Neural progenitor cell (in vitro differentiated cells): ENCODE results near the gene DYSF. TPM values are rescaled to one million over a fixed set of nuclear protein-coding genes. Genes with fewer than 3 reads are reported as not detected.

Experiments
- DNase-seq: peaks from one replicate; pipeline ENCODE4 v3.0.0-alpha.2; 2016; ENCODE audit warnings: low spot score
- H2AFZ ChIP-seq: fragments of 200-600 bp; sonication (generic); replicated peaks from 2 replicates; pipeline ENCODE4 v1.6.1; 2016; ENCODE audit warnings: antibody characterized with exemption
- H3F3A ChIP-seq: fragments of 200-600 bp; sonication (generic); 2 replicates; pipeline ENCODE4 v1.6.1; 2016; ENCODE audit warnings: antibody characterized with exemption, low read depth
- H3K27ac ChIP-seq: fragments of 200-600 bp; sonication (generic); 2 replicates; pipeline ENCODE4 v1.5.1; 2016; ENCODE audit warnings: mild to moderate bottlenecking
- H3K27me3 ChIP-seq: fragments of 200-600 bp; sonication (generic); 2 replicates; pipeline ENCODE4 v1.6.1; 2016; ENCODE audit warnings: mild to moderate bottlenecking, moderate library complexity
- H3K36me3 ChIP-seq: fragments of 200-600 bp; sonication (generic); 2 replicates; pipeline ENCODE4 v1.5.1; 2016
- H3K4me1 ChIP-seq: fragments of 200-600 bp; sonication (generic); 2 replicates; pipeline ENCODE4 v1.6.1; 2016; ENCODE audit warnings: mixed run types
- H3K4me2 ChIP-seq: fragments of 200-600 bp; sonication (generic); 2 replicates; pipeline ENCODE4 v1.6.1; 2016
- H3K4me3 ChIP-seq: fragments of 200-600 bp; sonication (generic); 2 replicates; pipeline ENCODE4 v1.5.1; 2016
- H3K79me2 ChIP-seq: fragments of 200-600 bp; sonication (generic); 2 replicates; pipeline ENCODE4 v1.6.1; 2016; ENCODE audit warnings: low read depth
- H3K9ac ChIP-seq: fragments of 200-600 bp; sonication (generic); 2 replicates; pipeline ENCODE4 v1.6.1; 2016
- H3K9me3 ChIP-seq: fragments of 200-600 bp; sonication (generic); 2 replicates; pipeline ENCODE4 v1.5.1; 2016; ENCODE audit warnings: low read depth
- H4K20me1 ChIP-seq: fragments of 200-600 bp; sonication (generic); 2 replicates; pipeline ENCODE4 v1.6.1; 2016; ENCODE audit warnings: low read depth
- H3K27ac Mint-ChIP-seq: 3 replicates; pipeline ENCODE4 v1.8.0; 2021; ENCODE audit warnings: mixed read lengths
- H3K27me3 Mint-ChIP-seq: 2 replicates; pipeline ENCODE4 v1.8.0; 2022; ENCODE audit warnings: low read depth, mild to moderate bottlenecking, inconsistent platforms, moderate library complexity, mixed read lengths; ENCODE audit not compliant: insufficient read depth
- H3K36me3 Mint-ChIP-seq: 3 replicates; pipeline ENCODE4 v1.8.0; 2021; ENCODE audit warnings: mixed read lengths
- H3K4me1 Mint-ChIP-seq: 3 replicates; pipeline ENCODE4 v1.8.0; 2021; ENCODE audit warnings: mixed read lengths
- H3K4me3 Mint-ChIP-seq: 3 replicates; pipeline ENCODE4 v1.8.0; 2021; ENCODE audit warnings: mild to moderate bottlenecking, moderate library complexity, mixed read lengths
- H3K9me3 Mint-ChIP-seq: 3 replicates; pipeline ENCODE4 v1.8.0; 2020; ENCODE audit warnings: mixed read lengths
- EZH2 ChIP-seq: fragments of 200-600 bp; sonication (generic); IDR thresholded peaks from 2 replicates; pipeline ENCODE4 v1.6.1; 2017; ENCODE audit warnings: antibody characterized with exemption, mild to moderate bottlenecking, moderate library complexity
- EZH2phosphoT487 ChIP-seq: fragments of 200-600 bp; sonication (generic); IDR thresholded peaks from 2 replicates; pipeline ENCODE4 v1.6.1; 2017; ENCODE audit warnings: antibody characterized with exemption
- total RNA-seq: library from RNA; depleted of rRNA; stranded (reverse); fragments of >200 nt; gene quantifications from 2 replicates; pipeline ENCODE4 v1.2.3, GENCODE V29; 2015; ENCODE audit warnings: low replicate concordance
- TF ChIP-seq, protein P1 (sequence below): fragments of 200-600 bp; sonication (generic); IDR thresholded peaks from 2 replicates; pipeline ENCODE4 v1.5.1; 2017; ENCODE audit warnings: antibody characterized with exemption, mild to moderate bottlenecking

DYSF gene
- total RNA-seq, 1 donor from 2014 or later: 0.39 TPM

DNA sequence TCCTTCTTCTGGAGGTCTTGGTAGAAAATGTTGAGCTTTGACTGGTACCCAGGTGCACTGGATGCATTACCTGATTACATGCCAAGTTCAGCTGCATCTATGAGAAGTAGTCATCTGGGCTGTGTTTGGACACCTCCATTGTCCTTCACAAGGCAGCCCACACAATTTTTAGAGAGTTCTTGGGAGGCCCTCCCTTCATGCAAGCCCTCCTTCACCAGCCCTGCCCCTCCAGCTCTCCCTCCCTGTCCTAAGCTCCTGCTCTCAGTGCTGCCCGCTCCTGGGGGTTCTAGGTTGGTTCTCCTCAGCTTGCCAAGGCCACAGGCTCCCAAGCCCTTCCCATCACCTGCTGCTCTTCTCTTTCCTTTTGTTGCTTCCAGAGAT is 148.7 kb downstream of the DYSF start:
- no peaks in the 10 kb centered on the region for H3K36me3 Mint-ChIP-seq
- Histone ChIP-seq H3K79me2 (no peaks in the 10 kb centered on the region), H4K20me1 (no peaks in the 10 kb centered on the region), H3K4me2 (no peak overlapping the region), H3F3A (peaks cover 7% of the 10 kb centered on the region), H3K4me3 (no peak overlapping the region), H3K9ac (no peak overlapping the region), H3K9me3 (no peaks in the 10 kb centered on the region), H2AFZ (no peak overlapping the region), H3K27ac (no peak overlapping the region), H3K36me3 (no peaks in the 10 kb centered on the region), H3K27me3 (no peaks in the 10 kb centered on the region), H3K4me1 (peaks cover 25% of the 10 kb centered on the region)
- no peaks in the 10 kb centered on the region for H3K9me3 Mint-ChIP-seq
- DNase-seq: no peak
- H3K4me1 Mint-ChIP-seq: peaks cover 26% of the 10 kb centered on the region
- H3K27ac Mint-ChIP-seq: no peak overlapping the region
- TF ChIP-seq, protein P1, sequence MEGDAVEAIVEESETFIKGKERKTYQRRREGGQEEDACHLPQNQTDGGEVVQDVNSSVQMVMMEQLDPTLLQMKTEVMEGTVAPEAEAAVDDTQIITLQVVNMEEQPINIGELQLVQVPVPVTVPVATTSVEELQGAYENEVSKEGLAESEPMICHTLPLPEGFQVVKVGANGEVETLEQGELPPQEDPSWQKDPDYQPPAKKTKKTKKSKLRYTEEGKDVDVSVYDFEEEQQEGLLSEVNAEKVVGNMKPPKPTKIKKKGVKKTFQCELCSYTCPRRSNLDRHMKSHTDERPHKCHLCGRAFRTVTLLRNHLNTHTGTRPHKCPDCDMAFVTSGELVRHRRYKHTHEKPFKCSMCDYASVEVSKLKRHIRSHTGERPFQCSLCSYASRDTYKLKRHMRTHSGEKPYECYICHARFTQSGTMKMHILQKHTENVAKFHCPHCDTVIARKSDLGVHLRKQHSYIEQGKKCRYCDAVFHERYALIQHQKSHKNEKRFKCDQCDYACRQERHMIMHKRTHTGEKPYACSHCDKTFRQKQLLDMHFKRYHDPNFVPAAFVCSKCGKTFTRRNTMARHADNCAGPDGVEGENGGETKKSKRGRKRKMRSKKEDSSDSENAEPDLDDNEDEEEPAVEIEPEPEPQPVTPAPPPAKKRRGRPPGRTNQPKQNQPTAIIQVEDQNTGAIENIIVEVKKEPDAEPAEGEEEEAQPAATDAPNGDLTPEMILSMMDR: no peak
- TF ChIP-seq EZH2 (no peak), EZH2phosphoT487 (no peak)
- H3K4me3 Mint-ChIP-seq: no peak overlapping the region
- peaks cover 7% of the 10 kb centered on the region for H3K27me3 Mint-ChIP-seq

DNA sequence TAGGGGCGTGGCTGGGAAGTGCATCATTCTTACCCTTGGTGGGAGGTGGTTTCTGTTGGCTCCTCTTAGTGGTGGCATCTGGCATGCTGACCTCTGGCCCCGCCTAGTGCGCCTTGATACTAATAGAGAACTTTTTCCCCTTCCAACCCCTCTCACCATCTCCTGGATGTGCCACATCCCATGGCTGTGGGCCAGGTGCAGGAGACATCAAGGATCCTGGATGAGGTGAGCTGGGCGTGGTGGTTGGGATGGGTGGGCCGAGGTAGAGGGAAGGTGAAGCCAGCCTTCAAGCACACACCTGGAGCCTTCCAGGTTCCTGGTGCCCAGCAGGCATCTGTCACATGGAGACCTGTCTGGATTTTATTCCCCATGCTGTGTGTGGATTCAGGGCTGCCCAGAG is 149.2 kb downstream of the DYSF start:
- H3K27ac Mint-ChIP-seq: no peak overlapping the region
- no peak overlapping the region for H3K27ac ChIP-seq
- H3K27me3 Mint-ChIP-seq: peaks cover 7% of the 10 kb centered on the region
- no peaks in the 10 kb centered on the region for H3K36me3 Mint-ChIP-seq
- H3K36me3 ChIP-seq: no peaks in the 10 kb centered on the region
- no peak overlapping the region for H3K9ac ChIP-seq
- H3K9me3 ChIP-seq: no peaks in the 10 kb centered on the region
- H3K4me2 ChIP-seq: no peak overlapping the region
- peaks cover 26% of the 10 kb centered on the region for H3K4me1 Mint-ChIP-seq
- no peak overlapping the region for H2AFZ ChIP-seq
- H3F3A ChIP-seq: peaks cover 7% of the 10 kb centered on the region
- TF ChIP-seq, protein P1: no peak
- TF ChIP-seq EZH2: no peak
- TF ChIP-seq EZH2phosphoT487: no peak
- H3K4me3 Mint-ChIP-seq: no peak overlapping the region
- no peak overlapping the region for H3K4me3 ChIP-seq
- H3K79me2 ChIP-seq: no peaks in the 10 kb centered on the region
- H3K4me1 ChIP-seq: peaks cover 25% of the 10 kb centered on the region
- no peaks in the 10 kb centered on the region for H4K20me1 ChIP-seq
- no peaks in the 10 kb centered on the region for H3K27me3 ChIP-seq
- no peaks in the 10 kb centered on the region for H3K9me3 Mint-ChIP-seq
- DNase-seq: no peak

- no peaks in the 10 kb centered on the region for H3K79me2 ChIP-seq
- H2AFZ ChIP-seq: no peak overlapping the region
- Mint-ChIP-seq H3K4me3 (no peak overlapping the region), H3K36me3 (no peaks in the 10 kb centered on the region), H3K4me1 (peaks cover 25% of the 10 kb centered on the region), H3K27me3 (peaks cover 5% of the 10 kb centered on the region), H3K9me3 (no peaks in the 10 kb centered on the region), H3K27ac (no peak overlapping the region)
- no peak for TF ChIP-seq EZH2phosphoT487
- TF ChIP-seq EZH2: no peak
- TF ChIP-seq, protein P1: no peak
- H3K27me3 ChIP-seq: no peaks in the 10 kb centered on the region
- peaks cover 7% of the 10 kb centered on the region for H3F3A ChIP-seq
- no peaks in the 10 kb centered on the region for H3K9me3 ChIP-seq
- H3K4me2 ChIP-seq: no peak overlapping the region
- H4K20me1 ChIP-seq: no peaks in the 10 kb centered on the region
- H3K9ac ChIP-seq: no peak overlapping the region
- H3K36me3 ChIP-seq: no peaks in the 10 kb centered on the region
- no peak for DNase-seq
- H3K27ac ChIP-seq: no peak overlapping the region
- H3K4me3 ChIP-seq: no peak overlapping the region
- H3K4me1 ChIP-seq: peaks cover 25% of the 10 kb centered on the region
Observed at GRCh38 chr2:71603311-71603811, 150.0 kb downstream of the DYSF start.
